PC-9 (cell line): ENCODE data around the gene LALBA. TPM values are rescaled to one million over a fixed set of nuclear protein-coding genes. Genes with fewer than 3 reads are reported as not detected.

ENCODE experiments used
- BruUV-seq: library from RNA; stranded (reverse); fragments of 400-500 nt; replicated peaks from 2 replicates; lab custom pipeline; 2021; lab: Mats Ljungman, UMichigan
- CTCF ChIA-PET: fragments of 300-600 bp; sonication (Branson Sonifier 250); formaldehyde crosslinking; loops from one replicate; lab custom pipeline; 2022; ENCODE audit warnings: antibody characterized with exemption; lab: Charles Lee
- POLR2A ChIA-PET: fragments of 300-600 bp; sonication (Branson Sonifier 250); formaldehyde crosslinking; loops from one replicate; lab custom pipeline; 2022; ENCODE audit warnings: antibody characterized with exemption; ENCODE audit not compliant: unreplicated experiment; lab: Charles Lee
- DNase-seq, 2 experiments: peaks; one replicate each; pipeline versions ENCODE4 v3.0.0 to v3.0.0-alpha.2; 2015 to 2022; ENCODE audit warnings: mixed read lengths in 1 of 2
- H2AFZ ChIP-seq: fragments of 200-600 bp; sonication (generic); 2 replicates; pipeline ENCODE4 v1.8.1; 2017; ENCODE audit warnings: antibody characterized with exemption
- H3F3A ChIP-seq: fragments of 200-600 bp; sonication (generic); 2 replicates; pipeline ENCODE4 v1.8.1; 2017; ENCODE audit warnings: antibody characterized with exemption, mild to moderate bottlenecking, low read depth; ENCODE audit not compliant: insufficient read depth
- H3K27ac ChIP-seq: fragments of 200-600 bp; sonication (generic); 2 replicates; pipeline ENCODE4 v1.6.1; 2016; ENCODE audit warnings: mixed run types
- H3K27me3 ChIP-seq: fragments of 200-600 bp; sonication (generic); 2 replicates; pipeline ENCODE4 v1.6.1; 2016; ENCODE audit warnings: low read depth, mixed run types; ENCODE audit not compliant: insufficient read depth
- H3K36me3 ChIP-seq: fragments of 200-600 bp; sonication (generic); 2 replicates; pipeline ENCODE4 v1.6.1; 2016; ENCODE audit warnings: low read depth, mixed run types
- H3K4me1 ChIP-seq: fragments of 200-600 bp; sonication (generic); replicated peaks from 2 replicates; pipeline ENCODE4 v1.6.1; 2016; ENCODE audit warnings: mixed run types; ENCODE audit not compliant: insufficient read depth
- H3K4me2 ChIP-seq: fragments of 200-600 bp; sonication (generic); 2 replicates; pipeline ENCODE4 v1.6.1; 2017; ENCODE audit warnings: mixed run types
- H3K4me3 ChIP-seq: fragments of 200-600 bp; sonication (generic); 2 replicates; pipeline ENCODE4 v1.6.1; 2016; ENCODE audit warnings: mixed run types
- H3K79me2 ChIP-seq: fragments of 200-600 bp; sonication (generic); 2 replicates; pipeline ENCODE4 v1.6.1; 2017; ENCODE audit warnings: low read depth, mixed run types
- H3K9me2 ChIP-seq: fragments of 200-600 bp; sonication (generic); 2 replicates; pipeline ENCODE4 v1.8.1; 2017; ENCODE audit warnings: mild to moderate bottlenecking; ENCODE audit not compliant: insufficient read depth
- H3K9me3 ChIP-seq: fragments of 200-600 bp; sonication (generic); 2 replicates; pipeline ENCODE4 v1.8.1; 2016; ENCODE audit warnings: low read depth; ENCODE audit not compliant: insufficient read depth
- H4K20me1 ChIP-seq: fragments of 200-600 bp; sonication (generic); 2 replicates; pipeline ENCODE4 v1.8.1; 2017; ENCODE audit not compliant: insufficient read depth
- EZH2 ChIP-seq: fragments of 200-600 bp; sonication (generic); IDR thresholded peaks from 2 replicates; pipeline ENCODE4 v1.8.0; 2017; ENCODE audit warnings: antibody characterized with exemption, low read depth
- intact Hi-C: fragments of 100-400 bp; cut with micrococcal nuclease; formaldehyde crosslinking; loops from one replicate; pipeline ENCODE4 v1.10.0; 2022; ENCODE audit not compliant: unreplicated experiment
- total RNA-seq: library from RNA; stranded (reverse); gene quantifications from 2 replicates; pipeline ENCODE4 v1.2.3, GENCODE V29; 2021
- TF ChIP-seq, protein P1 (sequence below): fragments of 200-600 bp; sonication (generic); conservative IDR thresholded peaks from 2 replicates; pipeline ENCODE4 v1.6.1; 2017; ENCODE audit warnings: mixed run types, antibody characterized with exemption, mild to moderate bottlenecking, moderate library complexity

LALBA gene
- total RNA-seq, 1 experiment from 2014 or later, result not detected

DNA sequence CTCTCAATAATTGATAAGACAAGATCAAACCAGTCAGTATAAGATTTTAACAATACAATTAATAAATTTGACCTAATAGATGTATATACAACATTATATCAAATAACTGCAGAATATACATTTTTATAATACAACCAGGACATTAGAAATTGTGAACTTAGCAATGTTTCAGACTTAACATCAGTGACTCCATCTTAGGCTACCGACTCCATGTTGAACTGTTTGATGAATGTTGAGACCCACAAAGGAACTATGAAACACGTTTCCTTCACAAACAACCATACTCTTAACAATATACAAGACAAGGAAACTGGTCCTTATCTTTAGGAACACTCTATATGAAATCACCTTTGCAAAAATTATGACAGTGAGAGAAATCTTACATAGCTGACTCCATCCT lies 13.9 kb upstream of the LALBA start:
- CTCF ChIA-PET, result no interaction called here

DNA sequence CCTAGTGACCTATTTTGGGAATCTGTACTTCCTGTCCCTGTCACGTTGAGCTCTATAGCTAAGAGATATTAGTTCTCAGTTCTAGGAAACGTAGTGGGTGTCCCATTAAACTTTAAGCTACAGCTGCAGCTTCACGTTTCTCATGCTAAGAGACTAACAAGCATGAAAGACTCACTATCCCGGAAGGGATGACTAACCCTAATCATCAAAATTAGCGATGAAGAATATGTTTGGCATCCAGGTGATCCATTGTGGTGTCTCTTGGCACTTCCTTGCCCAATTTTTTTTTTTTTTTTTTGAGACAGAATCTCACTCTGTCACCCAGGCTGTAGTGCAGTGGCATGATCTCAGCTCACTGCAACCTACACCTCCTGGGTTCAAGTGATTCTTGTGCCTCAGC lies 11.0 kb upstream of the LALBA start:
- Histone ChIP-seq H3K27me3 (peaks cover 5% of the 10 kb centered on the region; the same call in 1 of the 2 replicates), H3K27ac (no peak overlapping the region), H3K79me2 (no peaks in the 10 kb centered on the region), H3K4me1 (no peaks in the 10 kb centered on the region), H4K20me1 (no peaks in the 10 kb centered on the region), H3K36me3 (no peaks in the 10 kb centered on the region), H3K9me2 (no peaks in the 10 kb centered on the region), H2AFZ (no peak overlapping the region), H3F3A (no peaks in the 10 kb centered on the region), H3K4me2 (no peak overlapping the region), H3K4me3 (no peak overlapping the region), H3K9me3 (no peaks in the 10 kb centered on the region)
- ChIA-PET CTCF (interaction anchor here (0.6 kb wide), 1 partner anchor 13 kb away, joined by 3 read pairs; no protein-coding TSS in a partner anchor), POLR2A (no interaction called here)
- no TSS peak for BruUV-seq
- no peak for TF ChIP-seq EZH2
- TF ChIP-seq, protein P1, sequence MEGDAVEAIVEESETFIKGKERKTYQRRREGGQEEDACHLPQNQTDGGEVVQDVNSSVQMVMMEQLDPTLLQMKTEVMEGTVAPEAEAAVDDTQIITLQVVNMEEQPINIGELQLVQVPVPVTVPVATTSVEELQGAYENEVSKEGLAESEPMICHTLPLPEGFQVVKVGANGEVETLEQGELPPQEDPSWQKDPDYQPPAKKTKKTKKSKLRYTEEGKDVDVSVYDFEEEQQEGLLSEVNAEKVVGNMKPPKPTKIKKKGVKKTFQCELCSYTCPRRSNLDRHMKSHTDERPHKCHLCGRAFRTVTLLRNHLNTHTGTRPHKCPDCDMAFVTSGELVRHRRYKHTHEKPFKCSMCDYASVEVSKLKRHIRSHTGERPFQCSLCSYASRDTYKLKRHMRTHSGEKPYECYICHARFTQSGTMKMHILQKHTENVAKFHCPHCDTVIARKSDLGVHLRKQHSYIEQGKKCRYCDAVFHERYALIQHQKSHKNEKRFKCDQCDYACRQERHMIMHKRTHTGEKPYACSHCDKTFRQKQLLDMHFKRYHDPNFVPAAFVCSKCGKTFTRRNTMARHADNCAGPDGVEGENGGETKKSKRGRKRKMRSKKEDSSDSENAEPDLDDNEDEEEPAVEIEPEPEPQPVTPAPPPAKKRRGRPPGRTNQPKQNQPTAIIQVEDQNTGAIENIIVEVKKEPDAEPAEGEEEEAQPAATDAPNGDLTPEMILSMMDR, result no peak
- DNase-seq, result no peak
- intact Hi-C loops, result no loop called here

More for the DNA sequence above, 13.9 kb upstream of the LALBA start:
- DNase-seq, result no peak
- Histone ChIP-seq H3K36me3 (no peaks in the 10 kb centered on the region), H3K4me1 (no peaks in the 10 kb centered on the region), H2AFZ (no peak overlapping the region), H3K4me3 (no peak overlapping the region), H3K27ac (no peak overlapping the region), H3K27me3 (peaks cover 5% of the 10 kb centered on the region; the same call in 1 of the 2 replicates), H3K4me2 (no peak overlapping the region), H3K79me2 (no peaks in the 10 kb centered on the region), H4K20me1 (no peaks in the 10 kb centered on the region), H3K9me2 (no peaks in the 10 kb centered on the region), H3K9me3 (no peaks in the 10 kb centered on the region), H3F3A (no peaks in the 10 kb centered on the region)
- BruUV-seq, result no TSS peak
- TF ChIP-seq EZH2, result no peak
- TF ChIP-seq, protein P1, result no peak
- intact Hi-C loops, result no loop called here
- POLR2A ChIA-PET, result no interaction called here

DNA sequence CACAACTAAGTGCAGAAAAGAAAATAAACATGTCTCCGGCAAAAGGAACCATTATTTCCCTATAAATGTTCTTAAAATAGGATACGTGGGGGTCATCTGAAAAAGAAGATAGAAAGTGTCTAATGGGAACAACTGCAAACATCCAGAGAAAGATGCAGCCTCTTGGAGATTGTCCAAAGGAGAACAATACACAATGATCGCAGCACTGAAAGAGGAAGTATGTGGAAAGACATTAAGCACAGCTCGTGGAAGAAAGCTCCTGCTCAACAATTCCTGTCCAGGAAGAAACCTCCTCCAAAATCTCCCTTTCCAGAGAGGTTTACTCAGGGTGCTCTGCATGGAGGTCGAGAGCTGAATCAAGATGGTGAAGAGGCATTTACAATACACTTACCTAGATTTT lies 2.5 kb upstream of the LALBA start:
- Histone ChIP-seq H3K4me2 (no peak overlapping the region), H3K79me2 (no peaks in the 10 kb centered on the region), H3K4me3 (no peak overlapping the region), H3K9me2 (no peaks in the 10 kb centered on the region), H3K9me3 (no peaks in the 10 kb centered on the region), H3K27ac (no peak overlapping the region), H3K27me3 (peaks cover 50% of the 10 kb centered on the region), H3K4me1 (no peaks in the 10 kb centered on the region), H3K36me3 (no peaks in the 10 kb centered on the region), H4K20me1 (no peaks in the 10 kb centered on the region), H2AFZ (no peak overlapping the region), H3F3A (no peaks in the 10 kb centered on the region)
- no TSS peak for BruUV-seq
- no peak for DNase-seq
- ChIA-PET CTCF (no interaction called here), POLR2A (no interaction called here)
- intact Hi-C loops, result no loop called here
- TF ChIP-seq, protein P1, result no peak
- TF ChIP-seq EZH2, result no peak
